CD4-positive, alpha-beta T cell (primary cell): Measurements from ENCODE around the gene TJP1. TPM values are rescaled to one million over a fixed set of nuclear protein-coding genes. Genes with fewer than 3 reads are reported as not detected.

Experiments
- ATAC-seq: fragments of 200-7000 bp; cut with Tn5 transposase; one replicate; pipeline ENCODE4 v1.10.0; 2022; ENCODE audit warnings: mild to moderate bottlenecking; ENCODE audit not compliant: poor library complexity
- CTCF ChIA-PET: fragments of 350-600 bp; sonication (Branson Sonifier 250); formaldehyde crosslinking; loops from one replicate; lab custom pipeline; 2021; ENCODE audit warnings: antibody characterized with exemption, inconsistent platforms; lab: Charles Lee
- POLR2A ChIA-PET: fragments of 350-600 bp; sonication (Branson Sonifier 250); formaldehyde crosslinking; loops from one replicate; lab custom pipeline; 2021; ENCODE audit warnings: antibody characterized with exemption, inconsistent platforms; lab: Charles Lee
- DNase-seq, 14 experiments: peaks; one replicate each; pipeline ENCODE4 v3.0.0-alpha.2; 2013 to 2020; ENCODE audit warnings: mixed read lengths in 2 of 14
- H3K27ac ChIP-seq, 2 donors: one replicate each; pipeline versions ENCODE4 v1.5.1 to v1.7.0; 2013; ENCODE audit warnings: low read length in 2 of 2, low read depth in 1 of 2, mild to moderate bottlenecking in 1 of 2
- H3K27me3 ChIP-seq, 2 experiments: 1 replicate in 1 of 2; 2 replicates in 1 of 2; pipeline versions ENCODE4 v1.6.1 to v1.7.0; 2013; ENCODE audit warnings: low read length in 2 of 2, control low read depth in 1 of 2, mild to moderate bottlenecking in 1 of 2, moderate library complexity in 1 of 2; ENCODE audit not compliant: insufficient read depth in 2 of 2, control insufficient read depth in 1 of 2
- H3K36me3 ChIP-seq: one replicate; pipeline ENCODE4 v1.6.1; 2013; ENCODE audit warnings: low read length, control low read depth; ENCODE audit not compliant: insufficient read depth
- H3K4me1 ChIP-seq: one replicate; pipeline ENCODE4 v1.6.1; 2013; ENCODE audit warnings: low read length, control low read depth; ENCODE audit not compliant: insufficient read depth
- H3K4me3 ChIP-seq: one replicate; pipeline ENCODE4 v1.5.1; 2013; ENCODE audit warnings: mild to moderate bottlenecking, low read length, moderate library complexity
- H3K9me3 ChIP-seq, 2 experiments: 1 replicate in 1 of 2; 2 replicates in 1 of 2; pipeline versions ENCODE4 v1.6.1 to v1.7.0; 2013; ENCODE audit warnings: low read length in 2 of 2, mild to moderate bottlenecking in 2 of 2, control low read depth in 1 of 2, moderate library complexity in 1 of 2; ENCODE audit not compliant: control insufficient read depth in 1 of 2, insufficient read depth in 1 of 2
- H3K27ac Mint-ChIP-seq: one replicate; pipeline ENCODE4 v1.8.0; 2020; ENCODE audit warnings: mixed read lengths
- H3K27me3 Mint-ChIP-seq: one replicate; pipeline ENCODE4 v1.8.0; 2021; ENCODE audit warnings: mixed read lengths
- H3K36me3 Mint-ChIP-seq: one replicate; pipeline ENCODE4 v1.8.0; 2021; ENCODE audit warnings: low read depth, mixed read lengths
- H3K4me1 Mint-ChIP-seq: one replicate; pipeline ENCODE4 v1.8.0; 2021; ENCODE audit warnings: low read depth, mixed read lengths
- H3K4me3 Mint-ChIP-seq: one replicate; pipeline ENCODE4 v1.8.0; 2020; ENCODE audit warnings: mild to moderate bottlenecking, mixed read lengths
- H3K9me3 Mint-ChIP-seq: one replicate; pipeline ENCODE4 v1.8.0; 2020; ENCODE audit warnings: mixed read lengths
- CTCF ChIP-seq: fragments of 200-600 bp; IDR thresholded peaks from one replicate; pipeline ENCODE4 v1.8.0; 2022; ENCODE audit warnings: antibody characterized with exemption, mild to moderate bottlenecking
- intact Hi-C, 2 experiments: fragments of 100-400 bp; cut with DNase I in 1 of 2; cut with micrococcal nuclease in 1 of 2; formaldehyde crosslinking; loops; one replicate each; pipeline versions ENCODE4 v1.15.1 to v1.9.0; 2023 to 2025; cut with DNase I, micrococcal nuclease
- total RNA-seq, 174 experiments: library from RNA in 2 of 174; stranded (reverse) in 2 of 174; gene quantifications; one replicate each; pipeline ENCODE4 v1.2.3 and lab custom pipeline; 2021 to 2026

The TJP1 gene
- total RNA-seq, 2 experiments from 2014 or later = not detected

GRCh38 chr15:29790607-29791006 lies 31.7 kb downstream of the TJP1 start:
- DNase-seq (no peak), ATAC-seq (no peak)
- peaks cover 55% of the 10 kb centered on the region for H3K27me3 Mint-ChIP-seq
- no peak for TF ChIP-seq CTCF
- H3K4me1 ChIP-seq = no peaks in the 10 kb centered on the region
- CTCF ChIA-PET = no interaction called here
- no peaks in the 10 kb centered on the region for H3K36me3 Mint-ChIP-seq
- no peak overlapping the region for H3K27ac Mint-ChIP-seq
- H3K36me3 ChIP-seq = no peaks in the 10 kb centered on the region
- no peaks in the 10 kb centered on the region for H3K9me3 Mint-ChIP-seq
- H3K4me1 Mint-ChIP-seq = no peaks in the 10 kb centered on the region
- no peak overlapping the region for H3K4me3 Mint-ChIP-seq
- no peaks in the 10 kb centered on the region for H3K9me3 ChIP-seq
- H3K27me3 ChIP-seq = no peaks in the 10 kb centered on the region
- no peak overlapping the region for H3K27ac ChIP-seq
- intact Hi-C loops = no loop called here
- POLR2A ChIA-PET = no interaction called here
- no peak overlapping the region for H3K4me3 ChIP-seq

- no peak for DNase-seq
- Mint-ChIP-seq H3K4me1 (no peaks in the 10 kb centered on the region), H3K4me3 (no peak overlapping the region), H3K27me3 (peaks cover 58% of the 10 kb centered on the region), H3K9me3 (no peaks in the 10 kb centered on the region), H3K27ac (no peak overlapping the region), H3K36me3 (no peaks in the 10 kb centered on the region)
- Histone ChIP-seq H3K9me3 (no peaks in the 10 kb centered on the region), H3K4me3 (no peak overlapping the region), H3K4me1 (no peaks in the 10 kb centered on the region), H3K36me3 (no peaks in the 10 kb centered on the region), H3K27ac (no peak overlapping the region), H3K27me3 (no peaks in the 10 kb centered on the region)
- POLR2A ChIA-PET = no interaction called here
- CTCF ChIA-PET = no interaction called here
- intact Hi-C loops = loop anchor here in 1 of 2 experiments (10.0 kb wide), 1 partner anchor 45 kb away; no protein-coding TSS in a partner anchor
- no peak for TF ChIP-seq CTCF
- ATAC-seq = no peak
Measured at GRCh38 chr15:29789871-29790270, 32.4 kb downstream of the TJP1 start.

GRCh38 chr15:29788433-29789034 lies 33.7 kb downstream of the TJP1 start:
- CTCF ChIA-PET = no interaction called here
- Histone ChIP-seq H3K27me3 (no peaks in the 10 kb centered on the region), H3K4me3 (no peak overlapping the region), H3K27ac (no peak overlapping the region), H3K4me1 (no peaks in the 10 kb centered on the region), H3K9me3 (no peaks in the 10 kb centered on the region), H3K36me3 (no peaks in the 10 kb centered on the region)
- intact Hi-C loops = loop anchor here in 1 of 2 experiments (10.0 kb wide), 1 partner anchor 46 kb away; no protein-coding TSS in a partner anchor
- H3K4me1 Mint-ChIP-seq = no peaks in the 10 kb centered on the region
- H3K9me3 Mint-ChIP-seq = no peaks in the 10 kb centered on the region
- TF ChIP-seq CTCF = no peak
- ATAC-seq (no peak), DNase-seq (no peak)
- no peaks in the 10 kb centered on the region for H3K36me3 Mint-ChIP-seq
- POLR2A ChIA-PET = no interaction called here
- H3K27ac Mint-ChIP-seq = no peak overlapping the region
- no peak overlapping the region for H3K4me3 Mint-ChIP-seq
- H3K27me3 Mint-ChIP-seq = peaks cover 51% of the 10 kb centered on the region
